Esophagus squamous epithelium (tissue), 5 donors: ENCODE measurements around the gene FITM1. TPM values are rescaled to one million over a fixed set of nuclear protein-coding genes. Genes with fewer than 3 reads are reported as not detected.

Source experiments
- DNase-seq: peaks from one replicate; lab custom pipeline; 2025; lab: John Stamatoyannopoulos, UW
- H3K27ac ChIP-seq, 4 donors: fragments of 200-600 bp; sonication (generic); one replicate each; pipeline ENCODE4 v1.5.1; 2016 to 2019; ENCODE audit warnings: mild to moderate bottlenecking in 1 of 4
- H3K27me3 ChIP-seq, 4 donors: fragments of 200-600 bp; sonication (generic); 1 replicate in 3 of 4; 2 replicates in 1 of 4; pipeline versions ENCODE4 v1.5.1 to v1.6.0; 2017 to 2021; ENCODE audit warnings: antibody characterized with exemption in 1 of 4
- H3K36me3 ChIP-seq, 3 donors: fragments of 200-600 bp; sonication (generic); one replicate each; pipeline ENCODE4 v1.5.1; 2016 to 2019
- H3K4me1 ChIP-seq, 3 donors: fragments of 200-600 bp; sonication (generic); one replicate each; pipeline ENCODE4 v1.5.1; 2017 to 2019
- H3K4me3 ChIP-seq, 4 donors: fragments of 200-600 bp; sonication (generic); 1 replicate in 3 of 4; 2 replicates in 1 of 4; pipeline ENCODE4 v1.5.1; 2016 to 2019; ENCODE audit warnings: mild to moderate bottlenecking in 2 of 4, moderate library complexity in 1 of 4
- H3K9me3 ChIP-seq, 3 donors: fragments of 200-600 bp; sonication (generic); one replicate each; pipeline ENCODE4 v1.5.1; 2016 to 2019
- POLR2A ChIP-seq, 4 donors: fragments of 450-650 bp; IDR thresholded peaks; one replicate each; pipeline ENCODE4 v1.6.1; 2017; ENCODE audit warnings: antibody characterized with exemption in 4 of 4, mild to moderate bottlenecking in 4 of 4, moderate library complexity in 3 of 4
- WGBS, 2 donors: methylation state at CpG; one replicate each; pipeline ENCODE4 v1.1.5; 2018; 5-methylcytosine and 5-hydroxymethylcytosine counted together
- intact Hi-C: fragments of 100-400 bp; cut with DNase I; formaldehyde crosslinking; loops from one replicate; pipeline ENCODE4 v1.15.0; 2022
- total RNA-seq, 4 donors: library from RNA; depleted of rRNA; stranded (reverse); fragments of >200 nt; gene quantifications; one replicate each; pipeline ENCODE4 v1.1.0, GENCODE V29; 2016
- TF ChIP-seq, protein P1 (sequence below), 6 experiments: fragments of 450-650 bp in 4 of 6; fragments of 200-600 bp in 2 of 6; sonication (generic) in 2 of 6; IDR thresholded peaks; one replicate each; pipeline ENCODE4 v1.5.1; 2016 to 2019; ENCODE audit warnings: antibody characterized with exemption in 6 of 6, mild to moderate bottlenecking in 4 of 6, moderate library complexity in 4 of 6
- donor health status: DM: yes; HTN: yes; CAD: no.

Gene FITM1
- total RNA-seq, 4 donors from 2014 or later: 0.42 to 3.7 (median 0.95) TPM; not detected in 1

DNA sequence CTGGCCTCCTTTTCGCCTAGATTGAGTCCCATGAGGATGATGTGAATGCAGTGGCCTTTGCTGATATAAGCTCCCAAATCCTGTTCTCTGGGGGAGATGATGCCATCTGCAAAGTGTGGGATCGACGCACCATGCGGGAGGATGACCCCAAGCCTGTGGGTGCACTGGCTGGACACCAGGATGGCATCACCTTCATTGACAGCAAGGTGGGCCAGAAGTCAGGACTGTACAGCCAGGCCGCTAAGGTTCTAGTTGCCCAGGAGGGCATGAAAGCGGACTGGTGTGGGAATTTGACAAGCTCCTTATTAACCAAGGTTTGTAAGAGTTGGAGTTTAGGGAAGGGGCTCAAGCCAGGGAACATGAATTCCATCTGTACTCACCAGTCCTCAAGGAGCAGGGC lies 10.8 kb upstream of the FITM1 start:
- H3K4me1 ChIP-seq: peaks cover 10 to 22% (median 12%) of the 10 kb centered on the region in 3 donors
- no peak overlapping the region for H3K4me3 ChIP-seq
- no peaks in the 10 kb centered on the region for H3K27me3 ChIP-seq
- H3K36me3 ChIP-seq: peaks cover 22 to 82% (median 50%) of the 10 kb centered on the region in 3 donors
- no peaks in the 10 kb centered on the region for H3K9me3 ChIP-seq
- H3K27ac ChIP-seq: no peak overlapping the region
- intact Hi-C loops: no loop called here
- WGBS, 2 donors: 89 to 94% methylated on average over 2 of the region's 6 CpGs
- TF ChIP-seq, protein P1, sequence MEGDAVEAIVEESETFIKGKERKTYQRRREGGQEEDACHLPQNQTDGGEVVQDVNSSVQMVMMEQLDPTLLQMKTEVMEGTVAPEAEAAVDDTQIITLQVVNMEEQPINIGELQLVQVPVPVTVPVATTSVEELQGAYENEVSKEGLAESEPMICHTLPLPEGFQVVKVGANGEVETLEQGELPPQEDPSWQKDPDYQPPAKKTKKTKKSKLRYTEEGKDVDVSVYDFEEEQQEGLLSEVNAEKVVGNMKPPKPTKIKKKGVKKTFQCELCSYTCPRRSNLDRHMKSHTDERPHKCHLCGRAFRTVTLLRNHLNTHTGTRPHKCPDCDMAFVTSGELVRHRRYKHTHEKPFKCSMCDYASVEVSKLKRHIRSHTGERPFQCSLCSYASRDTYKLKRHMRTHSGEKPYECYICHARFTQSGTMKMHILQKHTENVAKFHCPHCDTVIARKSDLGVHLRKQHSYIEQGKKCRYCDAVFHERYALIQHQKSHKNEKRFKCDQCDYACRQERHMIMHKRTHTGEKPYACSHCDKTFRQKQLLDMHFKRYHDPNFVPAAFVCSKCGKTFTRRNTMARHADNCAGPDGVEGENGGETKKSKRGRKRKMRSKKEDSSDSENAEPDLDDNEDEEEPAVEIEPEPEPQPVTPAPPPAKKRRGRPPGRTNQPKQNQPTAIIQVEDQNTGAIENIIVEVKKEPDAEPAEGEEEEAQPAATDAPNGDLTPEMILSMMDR (IDR thresholded peaks at IDR 0.05): no peak
- TF ChIP-seq POLR2A (IDR thresholded peaks at IDR 0.05): no peak
- DNase-seq: no peak

DNA sequence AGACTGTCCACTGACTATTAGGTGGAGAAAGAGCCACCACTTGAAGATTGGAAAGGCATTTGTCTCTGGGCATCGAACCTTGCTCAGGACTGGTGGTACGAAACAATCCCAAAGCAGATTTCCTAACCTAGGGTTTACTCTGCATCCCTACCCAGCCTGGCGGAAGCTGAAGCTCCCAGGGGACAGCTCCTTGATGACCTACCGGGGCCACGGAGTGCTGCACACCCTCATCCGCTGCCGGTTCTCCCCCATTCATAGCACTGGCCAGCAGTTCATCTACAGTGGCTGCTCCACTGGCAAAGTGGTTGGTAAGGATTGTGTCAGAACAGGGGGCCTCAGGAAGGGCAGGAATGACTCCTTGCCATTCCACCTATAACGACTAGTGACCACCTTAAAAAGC lies 9.2 kb upstream of the FITM1 start:
- Histone ChIP-seq H3K36me3 (peaks cover 22 to 88% (median 50%) of the 10 kb centered on the region in 3 donors), H3K4me3 (no peak overlapping the region), H3K4me1 (peaks cover 2 to 13% (median 3%) of the 10 kb centered on the region in 3 donors), H3K27ac (no peak overlapping the region), H3K27me3 (no peaks in the 10 kb centered on the region), H3K9me3 (no peaks in the 10 kb centered on the region)
- TF ChIP-seq, protein P1 (IDR thresholded peaks at IDR 0.05): no peak
- no peak for TF ChIP-seq POLR2A (IDR thresholded peaks at IDR 0.05)
- 81 to 100% methylated on average over 3 to 7 of the region's 8 CpGs for WGBS, 2 donors
- no peak for DNase-seq
- intact Hi-C loops: no loop called here

DNA sequence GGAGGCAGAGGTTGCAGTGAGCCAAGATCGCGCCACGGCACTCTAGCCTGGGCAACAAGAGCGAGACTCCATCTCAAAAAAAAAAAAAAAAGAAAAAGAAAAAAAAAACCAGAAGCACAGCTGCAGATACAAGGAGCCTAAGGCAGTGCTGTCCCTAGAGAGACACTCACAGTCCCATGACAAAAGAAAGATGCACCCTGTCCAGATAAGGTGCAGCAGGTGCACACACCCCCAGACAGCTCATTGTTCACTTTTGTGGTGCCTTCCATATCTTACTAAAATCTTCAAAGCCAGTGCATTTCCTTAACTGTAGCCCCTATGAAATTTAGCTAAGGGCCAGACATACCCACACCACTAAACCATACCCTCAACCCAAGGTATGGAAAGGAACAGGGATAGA lies 8.0 kb upstream of the FITM1 start:
- intact Hi-C loops: no loop called here
- Histone ChIP-seq H3K36me3 (peaks cover 22 to 78% (median 50%) of the 10 kb centered on the region in 3 donors), H3K27ac (no peak overlapping the region), H3K27me3 (no peaks in the 10 kb centered on the region), H3K4me1 (peaks cover 0 to under 1% (median 0%) of the 10 kb centered on the region in 3 donors), H3K9me3 (no peaks in the 10 kb centered on the region), H3K4me3 (no peak overlapping the region)
- no peak for DNase-seq
- 100% methylated on average over 3 to 4 of the region's 4 CpGs for WGBS, 2 donors
- TF ChIP-seq, protein P1 (IDR thresholded peaks at IDR 0.05): no peak
- TF ChIP-seq POLR2A (IDR thresholded peaks at IDR 0.05): no peak

DNA sequence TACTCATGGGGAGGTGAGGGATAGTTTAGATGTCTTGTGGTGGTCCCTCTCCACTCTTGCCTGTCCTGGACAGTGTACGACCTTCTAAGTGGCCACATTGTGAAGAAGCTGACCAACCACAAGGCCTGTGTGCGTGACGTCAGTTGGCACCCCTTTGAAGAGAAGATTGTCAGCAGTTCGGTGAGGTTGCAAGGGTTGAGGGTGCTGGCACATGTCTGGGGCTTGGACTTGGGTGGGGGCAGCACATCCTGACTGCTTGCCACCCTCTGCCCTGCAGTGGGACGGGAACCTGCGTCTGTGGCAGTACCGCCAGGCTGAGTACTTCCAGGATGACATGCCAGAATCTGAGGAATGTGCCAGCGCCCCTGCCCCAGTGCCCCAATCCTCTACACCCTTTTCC lies 7.6 kb upstream of the FITM1 start:
- Histone ChIP-seq H3K4me1 (no peaks in the 10 kb centered on the region), H3K9me3 (no peaks in the 10 kb centered on the region), H3K36me3 (peaks cover 22 to 73% (median 50%) of the 10 kb centered on the region in 3 donors), H3K27ac (no peak overlapping the region), H3K4me3 (no peak overlapping the region), H3K27me3 (no peaks in the 10 kb centered on the region)
- WGBS, 2 donors: 97 to 100% methylated on average over 3 to 4 of the region's 8 CpGs
- no peak for DNase-seq
- intact Hi-C loops: no loop called here
- TF ChIP-seq, protein P1 (IDR thresholded peaks at IDR 0.05): no peak
- TF ChIP-seq POLR2A (IDR thresholded peaks at IDR 0.05): no peak

DNA sequence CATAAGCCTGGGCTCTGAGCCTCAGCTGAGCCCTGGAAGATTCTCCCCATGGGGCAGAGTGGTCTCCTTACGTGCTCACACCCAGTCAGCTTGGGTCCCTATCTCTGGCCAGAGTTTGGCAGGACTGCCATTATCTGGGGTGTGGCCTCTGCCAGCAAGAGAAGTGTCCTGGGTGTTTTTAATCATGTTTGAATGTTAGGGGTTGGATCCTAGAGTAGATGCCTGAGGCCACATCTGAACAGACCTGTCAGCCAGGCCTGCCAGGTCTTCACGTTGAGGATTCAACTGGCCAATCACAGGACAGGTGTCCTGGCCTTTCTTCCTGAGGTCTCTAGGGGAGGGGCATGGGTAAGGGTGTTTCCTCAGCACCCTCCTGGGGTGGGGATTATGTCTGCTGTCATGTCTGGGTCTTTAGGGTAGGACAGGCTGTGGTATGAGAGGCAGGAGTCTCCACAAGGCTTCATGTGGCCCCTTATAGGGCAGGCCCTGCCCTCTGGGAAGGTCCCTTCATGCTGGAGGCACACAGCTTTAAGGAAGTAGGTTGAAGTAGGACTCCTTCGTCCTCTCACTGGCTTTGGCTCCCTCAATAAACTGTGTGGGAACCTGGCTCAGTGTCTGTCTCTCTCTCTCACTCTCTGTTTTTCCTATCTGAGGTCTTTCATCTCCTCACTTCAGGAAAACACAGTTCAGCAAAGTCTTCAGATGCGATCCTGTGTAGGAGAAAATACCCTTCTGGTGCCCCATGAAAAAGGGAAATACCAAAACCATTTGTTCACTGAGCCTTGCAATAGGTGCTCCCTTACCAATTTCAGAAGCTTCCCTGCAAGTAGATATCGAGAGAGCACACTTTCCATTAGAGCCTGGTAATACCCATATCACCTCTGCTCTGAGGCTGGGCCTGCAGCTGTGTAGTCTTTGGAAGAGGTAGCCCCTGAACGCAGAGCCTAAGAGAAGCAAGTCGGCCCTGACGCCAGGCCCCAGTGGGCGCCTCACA lies 6.7 kb upstream of the FITM1 start:
- H3K9me3 ChIP-seq: no peaks in the 10 kb centered on the region
- H3K4me3 ChIP-seq: no peak overlapping the region
- no peak overlapping the region for H3K27ac ChIP-seq
- DNase-seq: no peak
- peaks cover 16 to 65% (median 46%) of the 10 kb centered on the region in 3 donors for H3K36me3 ChIP-seq
- no peaks in the 10 kb centered on the region for H3K27me3 ChIP-seq
- WGBS, 2 donors: 78 to 91% methylated on average over 5 to 7 of the region's 9 CpGs
- intact Hi-C loops: no loop called here
- no peak for TF ChIP-seq POLR2A (IDR thresholded peaks at IDR 0.05)
- TF ChIP-seq, protein P1 (IDR thresholded peaks at IDR 0.05): no peak
- no peaks in the 10 kb centered on the region for H3K4me1 ChIP-seq
